ENCODE measurements around the gene GPR141.

GPR141 gene

DNA sequence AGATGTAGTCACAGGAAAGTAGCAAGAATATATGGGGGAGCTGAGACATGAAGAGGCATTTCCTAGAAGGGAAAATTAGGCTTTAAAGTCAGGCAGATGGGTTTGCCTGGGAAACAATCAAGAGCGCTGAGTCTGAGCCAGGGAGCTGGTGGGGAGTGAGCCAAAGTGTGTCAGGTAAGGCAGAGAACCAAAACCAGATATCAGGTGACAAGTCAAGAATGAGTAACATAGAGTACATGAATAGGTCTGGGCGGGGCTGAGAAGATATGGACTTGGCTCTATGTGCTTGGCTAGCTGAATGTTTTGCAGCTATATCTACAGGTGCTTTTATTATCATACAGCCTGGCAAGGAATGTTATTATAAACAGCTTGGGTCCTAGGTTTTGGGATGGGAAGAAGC lies 49.3 kb downstream of the GPR141 start:
- DNase-seq (ENCODE audit: low read depth): no peak

DNA sequence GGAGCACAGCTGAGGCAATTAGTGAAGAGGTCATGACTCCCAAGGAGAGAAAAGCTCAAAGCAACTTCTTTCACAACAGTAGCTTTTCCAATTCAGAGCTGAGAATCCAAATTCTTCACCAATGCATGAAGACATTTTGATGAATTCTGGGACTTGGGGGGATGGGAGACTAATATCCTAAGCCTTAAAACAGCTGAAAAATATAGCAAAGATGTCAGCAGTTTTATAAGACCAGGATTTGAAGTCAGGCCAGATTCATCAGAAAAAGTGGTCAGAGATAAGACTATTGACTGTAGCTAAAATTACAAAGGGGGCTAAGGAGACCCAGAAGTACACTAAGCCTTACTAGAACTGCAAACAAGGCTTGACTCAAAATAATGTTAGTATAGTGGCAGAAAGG lies 51.6 kb downstream of the GPR141 start:
- no peak for DNase-seq (ENCODE audit: low read depth)

DNA sequence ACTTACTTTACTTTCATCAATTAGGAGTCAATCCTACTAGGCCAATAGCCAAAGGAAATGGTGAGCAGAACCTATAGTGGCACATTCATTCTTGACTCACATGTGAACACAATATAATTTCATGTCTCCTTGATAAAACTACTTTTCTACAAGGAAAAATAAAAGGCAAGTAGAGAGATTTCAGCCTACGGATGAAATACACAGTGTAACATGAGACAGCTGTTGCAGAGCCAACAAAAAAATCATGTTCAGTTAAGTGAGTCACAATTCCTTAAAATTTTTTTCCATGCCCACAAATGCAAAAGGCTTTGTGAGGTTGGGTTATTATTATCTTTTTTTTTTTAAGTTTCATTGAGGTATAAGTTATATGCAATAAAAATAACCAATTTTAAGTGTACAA lies 54.8 kb downstream of the GPR141 start:
- no peak for DNase-seq (ENCODE audit: low read depth)

DNA sequence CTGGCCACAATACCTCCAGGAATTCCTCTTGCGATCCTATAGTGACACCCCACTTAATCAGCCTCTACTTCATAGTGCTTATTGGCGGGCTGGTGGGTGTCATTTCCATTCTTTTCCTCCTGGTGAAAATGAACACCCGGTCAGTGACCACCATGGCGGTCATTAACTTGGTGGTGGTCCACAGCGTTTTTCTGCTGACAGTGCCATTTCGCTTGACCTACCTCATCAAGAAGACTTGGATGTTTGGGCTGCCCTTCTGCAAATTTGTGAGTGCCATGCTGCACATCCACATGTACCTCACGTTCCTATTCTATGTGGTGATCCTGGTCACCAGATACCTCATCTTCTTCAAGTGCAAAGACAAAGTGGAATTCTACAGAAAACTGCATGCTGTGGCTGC lies 56.8 kb downstream of the GPR141 start:
- no peak for DNase-seq (ENCODE audit: low read depth)

GRCh38 chr7:37741776-37742175 lies 58.2 kb downstream of the GPR141 start:
- DNase-seq (ENCODE audit: low read depth): no peak

- DNase-seq (ENCODE audit: low read depth): no peak
Observed at GRCh38 chr7:37751096-37751495, 67.5 kb downstream of the GPR141 start.

GRCh38 chr7:37753398-37754050 lies 70.0 kb downstream of the GPR141 start:
- no peak for DNase-seq (ENCODE audit: low read depth)

GRCh38 chr7:37756797-37757551 lies 73.4 kb downstream of the GPR141 start:
- no peak for DNase-seq (ENCODE audit: low read depth)

- DNase-seq (ENCODE audit: low read depth): no peak
Observed at GRCh38 chr7:37757563-37757962, 74.0 kb downstream of the GPR141 start.

DNA sequence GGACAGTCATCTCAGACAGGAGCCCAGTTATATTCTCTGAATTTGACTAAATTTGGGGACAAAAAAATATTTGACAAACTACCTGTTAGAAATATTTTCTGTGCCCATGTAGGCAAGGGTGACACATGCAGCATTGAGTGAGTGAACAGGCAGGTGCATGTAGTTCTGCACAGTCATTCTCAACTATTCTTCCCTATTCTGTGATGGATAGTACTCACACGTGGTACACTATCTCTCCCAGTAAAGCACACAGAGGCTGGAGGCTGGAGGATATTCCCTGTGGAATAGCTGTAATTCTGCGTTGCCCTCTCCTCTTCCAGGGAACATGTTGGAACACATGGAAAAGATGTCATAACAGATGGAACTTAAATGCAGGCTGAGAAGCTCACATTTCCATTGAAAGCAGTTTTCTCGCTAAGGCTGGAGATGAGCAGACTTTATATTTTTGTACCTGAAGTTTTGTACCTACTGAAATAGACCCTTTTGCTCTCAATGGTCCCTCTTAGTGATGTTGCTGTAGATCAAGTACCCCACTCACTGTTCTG lies 75.0 kb downstream of the GPR141 start:
- DNase-seq (ENCODE audit: low read depth): no peak

- DNase-seq (ENCODE audit: low read depth): no peak
Observed at GRCh38 chr7:37759526-37759925, 76.0 kb downstream of the GPR141 start.

- no peak for DNase-seq (ENCODE audit: low read depth)
Observed at GRCh38 chr7:37765421-37765829, 81.9 kb downstream of the GPR141 start.

DNA sequence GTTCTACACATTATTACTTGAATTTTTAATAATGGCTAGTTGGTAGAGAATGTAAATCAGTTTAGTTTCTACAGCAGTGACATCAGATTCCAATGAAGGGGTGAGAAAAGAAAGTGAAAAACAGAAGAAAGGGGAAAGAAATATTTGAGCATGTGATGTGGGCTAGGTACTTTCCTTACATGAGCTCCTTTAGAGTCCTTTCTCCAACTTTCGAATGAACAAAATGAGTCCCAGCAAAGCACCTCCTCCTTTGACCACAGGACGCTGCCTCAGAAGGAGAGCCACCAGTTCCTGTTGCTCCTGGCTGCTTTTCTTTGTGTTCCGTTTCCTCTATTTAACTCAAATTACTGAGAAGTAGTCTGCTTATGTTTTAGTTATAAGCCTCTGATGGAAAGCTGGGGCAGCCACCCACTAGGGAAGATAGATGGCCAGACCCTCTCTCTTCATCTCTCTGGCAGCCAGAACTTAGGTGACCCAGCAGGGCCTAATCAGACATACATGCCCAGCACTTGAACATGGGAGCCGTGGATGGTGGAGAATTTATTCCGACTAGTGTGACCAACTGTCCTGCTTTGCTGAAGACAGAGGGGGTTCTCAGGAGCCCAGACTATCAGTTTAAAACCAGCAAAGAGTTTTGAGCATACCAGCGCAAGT lies 82.4 kb downstream of the GPR141 start:
- DNase-seq (ENCODE audit: low read depth): no peak

- no peak for DNase-seq (ENCODE audit: low read depth)
Observed at GRCh38 chr7:37768611-37769010, 85.0 kb downstream of the GPR141 start.

DNA sequence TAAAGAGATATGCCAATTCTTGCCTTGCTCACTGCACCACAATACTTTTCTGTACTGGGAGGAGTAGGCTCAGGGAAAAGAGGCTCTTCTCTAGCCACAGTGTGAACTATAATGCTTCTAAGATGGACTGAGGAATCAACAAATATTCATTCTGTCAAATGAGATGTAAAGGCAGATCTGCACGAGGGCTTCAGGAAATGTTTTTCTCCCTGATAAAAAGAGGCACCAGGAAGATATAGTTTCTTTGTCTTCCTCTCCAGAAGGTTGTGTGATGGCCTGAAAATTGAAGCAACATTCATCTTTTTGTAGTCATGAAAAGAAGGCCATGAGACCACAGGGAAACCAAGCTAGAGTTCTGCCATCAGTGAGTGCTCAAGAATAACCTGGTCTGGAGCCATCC lies 85.7 kb downstream of the GPR141 start:
- no peak for DNase-seq (ENCODE audit: low read depth)

DNA sequence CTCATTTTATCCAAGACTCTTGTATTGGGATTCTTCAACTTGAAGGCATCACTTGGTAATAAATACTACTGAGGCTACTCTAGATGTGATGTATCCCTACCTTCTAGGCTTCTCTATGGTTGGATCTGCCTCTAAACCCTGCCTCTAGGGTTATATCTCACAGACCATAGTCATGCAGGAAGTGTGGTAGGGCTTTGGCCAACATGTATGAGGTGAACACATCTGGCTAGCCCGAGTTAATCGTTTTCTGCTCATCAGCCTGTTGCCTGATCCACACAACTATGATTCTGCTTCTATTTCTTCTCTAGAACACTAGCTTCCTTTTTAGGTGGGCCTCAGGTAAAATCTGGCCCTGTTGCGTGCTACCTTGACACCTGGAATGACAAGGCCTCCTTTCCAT lies 86.2 kb downstream of the GPR141 start:
- DNase-seq (ENCODE audit: low read depth): no peak

GRCh38 chr7:37770838-37771237 lies 87.3 kb downstream of the GPR141 start:
- no peak for DNase-seq (ENCODE audit: low read depth)

DNA sequence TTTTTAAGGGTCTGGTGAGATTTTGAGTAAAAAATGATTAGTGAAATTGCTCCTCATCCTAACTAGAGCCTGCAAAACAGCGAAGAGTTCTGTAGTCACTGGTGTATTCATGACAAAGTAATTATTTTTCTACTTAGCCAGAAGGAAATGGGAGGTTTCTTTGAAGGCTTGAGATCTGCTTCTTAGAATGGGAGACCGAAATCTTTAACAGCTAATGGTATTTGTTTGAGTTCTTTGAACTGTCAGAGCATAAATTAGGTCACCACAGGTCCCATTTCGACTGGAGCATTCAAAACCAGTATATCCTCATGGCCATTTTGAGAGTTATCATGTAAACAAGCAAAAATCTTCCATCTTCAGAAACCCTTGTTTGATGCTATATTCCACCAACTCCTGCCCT lies 87.8 kb downstream of the GPR141 start:
- DNase-seq (ENCODE audit: low read depth): no peak

GRCh38 chr7:37771801-37772200 lies 88.2 kb downstream of the GPR141 start:
- no peak for DNase-seq (ENCODE audit: low read depth)

DNA sequence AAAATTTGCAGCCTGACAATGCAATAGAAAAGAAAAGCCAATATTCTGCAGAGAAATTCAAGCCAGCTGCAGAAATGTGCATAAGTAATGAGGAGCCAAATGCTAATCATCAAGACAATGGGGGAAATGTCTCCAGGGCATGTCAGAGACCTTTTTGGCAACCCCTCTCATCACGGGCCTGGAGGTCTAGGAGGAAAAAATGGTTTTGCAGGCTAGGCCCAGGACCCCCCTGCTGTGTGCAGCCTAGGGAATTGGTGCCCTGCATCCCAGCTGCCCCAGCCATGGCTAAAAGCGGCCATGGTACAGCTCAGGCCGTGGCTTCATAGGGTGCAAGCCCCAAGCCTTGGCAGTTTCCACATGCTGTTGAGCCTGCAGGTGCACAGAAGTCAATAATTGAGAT lies 92.4 kb downstream of the GPR141 start:
- no peak for DNase-seq (ENCODE audit: low read depth)

DNA sequence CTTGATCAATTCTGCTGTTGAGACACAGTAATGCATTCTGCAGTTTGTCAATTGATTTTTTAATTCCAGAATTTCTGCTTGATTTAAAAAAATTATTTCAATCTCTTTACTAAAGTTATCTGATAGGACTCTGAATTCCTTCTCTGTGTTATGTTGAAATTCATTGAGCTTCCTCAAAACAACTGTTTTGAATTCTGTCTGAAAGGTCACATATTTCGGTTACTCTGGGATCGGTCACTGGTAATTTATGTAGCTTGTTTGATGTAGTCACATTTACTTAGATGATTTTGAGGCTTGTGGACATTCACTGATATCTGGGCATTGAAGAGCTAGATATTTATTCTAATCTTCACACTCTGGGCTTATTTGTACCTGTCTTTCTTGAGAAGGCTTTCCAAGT lies 97.6 kb downstream of the GPR141 start:
- no peak for DNase-seq (ENCODE audit: low read depth)

GRCh38 chr7:37782166-37782565 lies 98.6 kb downstream of the GPR141 start:
- no peak for DNase-seq (ENCODE audit: low read depth)

DNA sequence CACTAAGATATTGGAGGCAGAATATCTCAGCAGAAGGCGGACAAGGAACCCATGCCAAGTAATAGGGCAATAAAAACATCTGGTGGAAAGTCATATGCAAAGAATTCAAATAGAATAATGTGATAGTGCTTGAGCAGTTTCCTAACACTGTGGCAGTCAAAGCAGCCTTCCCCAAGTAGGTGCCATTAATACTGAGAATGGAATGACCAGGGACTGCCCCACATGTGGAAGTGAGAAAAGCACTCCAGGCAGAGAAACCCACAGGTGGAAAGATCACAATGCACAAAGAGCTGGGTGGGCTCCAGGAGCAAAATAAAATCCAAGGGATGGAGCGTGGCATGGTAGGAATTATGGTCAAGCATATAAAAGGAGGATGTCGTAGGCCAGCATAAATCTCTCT lies 100.4 kb downstream of the GPR141 start:
- DNase-seq (ENCODE audit: low read depth): no peak

Measured in GM04503 (cell line).